Activated CD8-positive, alpha-beta T cell treated with anti-CD3 and anti-CD28 coated beads, Interleukin-2, amount 10 ng/mL, durations not matched to agents 7 days and 5 days (primary cell): ENCODE results near the gene MAP2K4. TPM values are rescaled to one million over a fixed set of nuclear protein-coding genes. Genes with fewer than 3 reads are reported as not detected.

Experiments used
- ATAC-seq: fragments of 150-1000 bp; cut with Tn5 transposase; one replicate; pipeline ENCODE4 v1.10.0; 2021; ENCODE audit warnings: moderate library complexity
- CTCF ChIA-PET: fragments of 350-600 bp; sonication (Branson Sonifier 250); formaldehyde crosslinking; loops from one replicate; lab custom pipeline; 2021; ENCODE audit warnings: antibody characterized with exemption; lab: Charles Lee
- POLR2A ChIA-PET: fragments of 350-600 bp; sonication (Branson Sonifier 250); formaldehyde crosslinking; loops from one replicate; lab custom pipeline; 2021; ENCODE audit warnings: antibody characterized with exemption; lab: Charles Lee
- DNase-seq: peaks from one replicate; pipeline ENCODE4 v3.0.0-alpha.2; 2020
- H3K27ac Mint-ChIP-seq: one replicate; pipeline ENCODE4 v1.8.0; 2021; ENCODE audit warnings: mild to moderate bottlenecking, mixed read lengths
- H3K27me3 Mint-ChIP-seq: one replicate; pipeline ENCODE4 v1.8.0; 2021; ENCODE audit warnings: low read depth, mixed read lengths
- H3K36me3 Mint-ChIP-seq: one replicate; pipeline ENCODE4 v1.8.0; 2021; ENCODE audit warnings: low read depth, mixed read lengths
- H3K4me1 Mint-ChIP-seq: one replicate; pipeline ENCODE4 v1.8.0; 2021; ENCODE audit warnings: low read depth, mixed read lengths
- H3K4me3 Mint-ChIP-seq: one replicate; pipeline ENCODE4 v1.8.0; 2021; ENCODE audit warnings: mild to moderate bottlenecking, mixed read lengths
- H3K9me3 Mint-ChIP-seq: one replicate; pipeline ENCODE4 v1.8.0; 2022; ENCODE audit warnings: mixed read lengths; ENCODE audit not compliant: insufficient read depth
- total RNA-seq, 2 experiments: library from RNA; stranded (reverse); gene quantifications; one replicate each; pipeline ENCODE4 v1.2.3, GENCODE V29; 2021

Gene MAP2K4
- total RNA-seq, 2 experiments from 2014 or later, result 43.2 to 45.3 TPM

DNA sequence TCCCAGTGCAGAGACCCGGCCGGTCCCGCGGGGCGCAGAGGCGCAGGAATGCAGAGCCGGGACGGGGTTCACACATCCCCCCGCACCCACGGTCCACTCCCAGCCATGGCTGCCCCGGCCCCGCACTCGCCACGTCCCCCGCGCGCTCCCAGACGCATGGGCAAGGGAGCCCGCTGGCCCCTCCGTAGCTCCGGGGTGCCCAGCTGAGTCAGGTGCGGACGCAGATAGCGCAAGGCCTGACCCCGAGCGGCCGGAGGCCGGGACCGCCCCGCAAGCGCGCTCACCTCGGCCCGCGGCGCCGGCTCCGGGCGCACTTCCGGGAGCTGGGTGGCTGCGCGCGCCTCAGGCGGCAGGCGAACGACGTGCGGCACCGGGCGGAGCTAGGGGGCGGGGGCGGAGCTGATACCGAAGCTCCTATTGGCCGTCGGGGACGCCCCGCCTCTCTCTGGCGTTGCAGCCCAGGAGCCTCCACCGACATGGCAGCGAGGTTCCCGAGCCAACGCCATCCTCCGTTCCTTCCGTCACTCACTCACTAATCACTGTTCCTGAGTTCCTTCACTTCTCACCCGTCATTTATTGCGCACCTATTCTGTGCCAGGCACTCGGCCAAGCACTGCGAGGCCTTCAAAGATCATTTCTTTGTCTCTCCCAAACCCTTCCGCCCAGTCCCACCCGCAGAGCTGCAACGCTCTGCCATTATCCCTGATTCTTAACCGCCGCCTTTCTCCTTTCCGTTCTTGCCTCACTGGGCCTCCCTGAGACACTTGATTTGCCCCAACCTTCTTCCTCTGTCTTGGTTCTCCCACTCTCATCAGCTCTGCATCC is 23.3 kb upstream of the MAP2K4 start, which contains the start of gene ZNF18:
Gene ZNF18 (minus strand): TSS at position 329 of the 825 bp plus-strand sequence. CDS start 4,646 bp downstream, outside the sequence.
- H3K27ac Mint-ChIP-seq, result peak within 1 kb of the TSS; percentile 98
- POLR2A ChIA-PET, result interaction anchor here (0.6 to 6.1 kb wide), 25 partner anchors 9 to 1032 kb away, joined by 3 to 128 read pairs (median 4); partner anchors contain the start of genes ELAC2 and MAP2K4
- CTCF ChIA-PET, result interaction anchor here (1.0 to 1.4 kb wide), 5 partner anchors 10 to 1021 kb away, joined by 3 to 8 read pairs (median 4); partner anchors contain the start of genes ELAC2 and MAP2K4

DNA sequence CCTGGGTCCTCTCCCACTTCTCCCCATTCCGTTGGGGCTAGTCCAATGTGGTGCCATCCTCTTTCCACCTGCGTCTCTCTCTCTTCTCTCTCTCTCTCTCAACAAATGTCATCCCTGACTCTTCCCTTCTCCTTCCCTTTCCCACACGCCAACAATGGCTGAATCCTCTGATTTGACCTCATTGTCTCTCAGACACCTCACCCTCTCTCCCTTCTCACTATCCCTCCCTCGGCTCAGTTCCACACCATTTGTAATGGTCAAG is 22.8 kb upstream of the MAP2K4 start:
- Mint-ChIP-seq H3K27ac (peak overlapping the region; percentile 98), H3K4me3 (peak overlapping the region; percentile 97), H3K9me3 (no peaks in the 10 kb centered on the region), H3K27me3 (no peaks in the 10 kb centered on the region), H3K4me1 (peaks cover 19% of the 10 kb centered on the region), H3K36me3 (peaks cover 8% of the 10 kb centered on the region)
- POLR2A ChIA-PET, result interaction anchor here (0.6 to 6.1 kb wide), 14 partner anchors 9 to 1020 kb away, joined by 3 to 128 read pairs (median 8); partner anchors contain the start of genes ELAC2 and MAP2K4
- DNase-seq (no peak), ATAC-seq (no peak)
- CTCF ChIA-PET, result interaction anchor here (0.7 to 1.5 kb wide), 5 partner anchors 9 to 1020 kb away, joined by 3 to 4 read pairs (median 3); partner anchors contain the start of genes ELAC2 and MAP2K4

More for the DNA sequence above, 23.3 kb upstream of the MAP2K4 start, which contains the start of gene ZNF18:
- no peaks in the 10 kb centered on the region for H3K27me3 Mint-ChIP-seq
- peaks cover 13% of the 10 kb centered on the region for H3K36me3 Mint-ChIP-seq
- H3K9me3 Mint-ChIP-seq, result no peaks in the 10 kb centered on the region
- DNase-seq (peak; percentile 97), ATAC-seq (peak; percentile 98)
- H3K4me3 Mint-ChIP-seq, result peak within 1 kb of the TSS; percentile 97
- peaks cover 16% of the 10 kb centered on the region for H3K4me1 Mint-ChIP-seq

DNA sequence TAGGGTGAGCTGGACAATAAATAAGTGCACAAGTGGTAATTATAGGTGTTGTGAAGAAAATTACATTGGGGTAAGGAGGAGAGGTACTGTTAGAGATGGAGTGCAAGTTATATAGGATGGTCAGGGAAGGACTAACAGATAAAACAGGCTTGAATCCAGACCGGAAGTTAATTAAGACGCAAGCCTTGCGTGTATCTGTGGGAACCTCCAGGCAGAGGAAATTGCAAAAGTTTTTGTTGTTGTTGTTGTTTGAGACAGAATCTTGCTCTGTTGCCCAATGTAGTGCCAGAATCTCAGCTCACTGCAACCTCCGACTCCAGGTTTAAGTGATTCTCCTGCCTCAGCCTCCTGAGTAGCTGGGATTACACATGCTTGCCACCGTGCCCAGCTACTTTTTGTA is 21.0 kb upstream of the MAP2K4 start:
- CTCF ChIA-PET, result interaction anchor here (1.5 kb wide), 1 partner anchor 21 kb away, joined by 4 read pairs; the partner anchor contains the start of gene MAP2K4
- DNase-seq (no peak), ATAC-seq (no peak)
- H3K9me3 Mint-ChIP-seq, result no peaks in the 10 kb centered on the region
- peaks cover 20% of the 10 kb centered on the region for H3K4me1 Mint-ChIP-seq
- no peaks in the 10 kb centered on the region for H3K27me3 Mint-ChIP-seq
- no peak overlapping the region for H3K4me3 Mint-ChIP-seq
- POLR2A ChIA-PET, result interaction anchor here (6.1 kb wide), 1 partner anchor 22 kb away, joined by 128 read pairs; the partner anchor contains the start of gene MAP2K4
- H3K36me3 Mint-ChIP-seq, result peaks cover 3% of the 10 kb centered on the region
- H3K27ac Mint-ChIP-seq, result no peak overlapping the region

- ATAC-seq (no peak), DNase-seq (no peak)
- Mint-ChIP-seq H3K4me1 (peaks cover 4% of the 10 kb centered on the region), H3K27me3 (peaks cover 11% of the 10 kb centered on the region), H3K4me3 (no peak overlapping the region), H3K27ac (no peak overlapping the region), H3K9me3 (no peaks in the 10 kb centered on the region), H3K36me3 (no peaks in the 10 kb centered on the region)
- ChIA-PET POLR2A (interaction anchor here (1.4 to 3.2 kb wide), 2 partner anchors 10 to 13 kb away, joined by 4 to 22 read pairs; partner anchors contain the start of genes MAP2K4 and ZNF18), CTCF (interaction anchor here (0.8 kb wide), 1 partner anchor 9 kb away, joined by 3 read pairs; no protein-coding TSS in a partner anchor)
These were observed 13.2 kb upstream of the MAP2K4 start for GRCh38 chr17:12007466-12007865.

- ChIA-PET POLR2A (interaction anchor here (0.6 to 8.1 kb wide), 3 partner anchors 10 to 24 kb away, joined by 3 to 128 read pairs (median 5); partner anchors contain the start of gene ZNF18), CTCF (interaction anchor here (1.0 kb wide), 2 partner anchors 24 to 28 kb away, joined by 3 read pairs; partner anchors contain the start of gene ZNF18)
- ATAC-seq (no peak), DNase-seq (no peak)
- Mint-ChIP-seq H3K27me3 (peaks cover 6% of the 10 kb centered on the region), H3K4me1 (peaks cover 50% of the 10 kb centered on the region), H3K27ac (peak overlapping the region; percentile 69), H3K4me3 (peak overlapping the region; percentile 80), H3K9me3 (no peaks in the 10 kb centered on the region), H3K36me3 (peaks cover 13% of the 10 kb centered on the region)
These were observed 1.0 kb downstream of the MAP2K4 start for GRCh38 chr17:12021623-12022140.

DNA sequence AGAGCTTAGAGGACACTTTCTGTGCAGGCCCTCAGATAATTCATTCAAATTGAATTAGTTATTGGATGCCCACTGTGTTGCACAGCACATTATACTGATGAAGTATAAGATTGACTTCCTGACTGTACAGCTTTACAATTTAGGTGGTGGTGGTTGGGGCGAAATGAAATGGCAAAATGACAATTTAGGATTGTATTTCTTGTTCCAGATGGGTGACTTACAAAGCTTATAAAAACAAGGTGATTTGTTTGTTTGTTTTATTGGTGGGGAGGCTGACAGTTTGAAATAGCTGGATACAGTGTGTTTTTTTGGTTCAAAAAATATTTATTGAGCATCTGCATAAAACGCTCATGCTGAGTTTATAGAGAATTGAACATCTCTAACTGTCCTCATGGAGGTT is 1.6 kb downstream of the MAP2K4 start:
- H3K27ac Mint-ChIP-seq, result no peak overlapping the region

GRCh38 chr17:12024327-12024726 is 3.6 kb downstream of the MAP2K4 start:
- Mint-ChIP-seq H3K9me3 (no peaks in the 10 kb centered on the region), H3K27me3 (peaks cover 6% of the 10 kb centered on the region), H3K4me1 (peaks cover 57% of the 10 kb centered on the region), H3K36me3 (peaks cover 27% of the 10 kb centered on the region), H3K4me3 (no peak overlapping the region), H3K27ac (no peak overlapping the region)
- POLR2A ChIA-PET, result interaction anchor here (8.1 kb wide), 1 partner anchor 27 kb away, joined by 128 read pairs; the partner anchor contains the start of gene ZNF18
- no peak for DNase-seq
- CTCF ChIA-PET, result no interaction called here
- ATAC-seq, result no peak

More for the DNA sequence above, 1.6 kb downstream of the MAP2K4 start:
- DNase-seq (no peak), ATAC-seq (no peak)
- Mint-ChIP-seq H3K4me3 (peak overlapping the region; percentile 80), H3K9me3 (no peaks in the 10 kb centered on the region), H3K36me3 (peaks cover 19% of the 10 kb centered on the region), H3K4me1 (peaks cover 54% of the 10 kb centered on the region), H3K27me3 (peaks cover 6% of the 10 kb centered on the region)
- ChIA-PET POLR2A (interaction anchor here (2.2 to 8.1 kb wide), 2 partner anchors 14 to 25 kb away, joined by 5 to 128 read pairs; partner anchors contain the start of gene ZNF18), CTCF (interaction anchor here (1.0 kb wide), 2 partner anchors 25 to 27 kb away, joined by 3 read pairs; partner anchors contain the start of gene ZNF18)

GRCh38 chr17:12027658-12028057 is 7.0 kb downstream of the MAP2K4 start:
- ATAC-seq (no peak), DNase-seq (no peak)
- Mint-ChIP-seq H3K36me3 (peaks cover 27% of the 10 kb centered on the region), H3K9me3 (no peaks in the 10 kb centered on the region), H3K4me3 (no peak overlapping the region), H3K4me1 (peaks cover 46% of the 10 kb centered on the region), H3K27ac (no peak overlapping the region), H3K27me3 (no peaks in the 10 kb centered on the region)
- ChIA-PET CTCF (no interaction called here), POLR2A (interaction anchor here (2.4 kb wide), 1 partner anchor 30 kb away, joined by 9 read pairs; the partner anchor contains the start of gene ZNF18)

DNA sequence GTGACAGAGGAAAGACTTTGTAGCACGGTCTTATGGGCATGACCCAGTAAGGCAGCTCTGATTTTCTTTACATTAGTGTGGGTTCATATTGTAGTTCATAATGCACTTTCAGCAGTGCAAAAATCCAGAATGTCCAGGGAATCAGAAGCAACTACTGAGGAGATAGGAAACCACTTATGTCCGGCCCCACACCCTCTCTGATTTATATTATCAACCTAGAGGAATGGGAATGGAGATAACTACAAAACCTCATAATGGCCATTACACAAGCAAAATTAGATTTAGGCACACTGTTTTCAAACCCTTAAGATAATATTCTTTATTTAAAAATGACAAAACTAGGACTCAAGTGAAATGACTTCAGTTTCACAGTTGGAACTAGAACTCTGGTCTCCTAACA is 7.9 kb downstream of the MAP2K4 start:
- peaks cover 36% of the 10 kb centered on the region for H3K4me1 Mint-ChIP-seq
- POLR2A ChIA-PET, result interaction anchor here (2.4 kb wide), 1 partner anchor 31 kb away, joined by 9 read pairs; the partner anchor contains the start of gene ZNF18
- DNase-seq (no peak), ATAC-seq (no peak)
- H3K27ac Mint-ChIP-seq, result no peak overlapping the region
- no peaks in the 10 kb centered on the region for H3K9me3 Mint-ChIP-seq
- CTCF ChIA-PET, result no interaction called here
- peaks cover 27% of the 10 kb centered on the region for H3K36me3 Mint-ChIP-seq
- no peak overlapping the region for H3K4me3 Mint-ChIP-seq
- no peaks in the 10 kb centered on the region for H3K27me3 Mint-ChIP-seq

DNA sequence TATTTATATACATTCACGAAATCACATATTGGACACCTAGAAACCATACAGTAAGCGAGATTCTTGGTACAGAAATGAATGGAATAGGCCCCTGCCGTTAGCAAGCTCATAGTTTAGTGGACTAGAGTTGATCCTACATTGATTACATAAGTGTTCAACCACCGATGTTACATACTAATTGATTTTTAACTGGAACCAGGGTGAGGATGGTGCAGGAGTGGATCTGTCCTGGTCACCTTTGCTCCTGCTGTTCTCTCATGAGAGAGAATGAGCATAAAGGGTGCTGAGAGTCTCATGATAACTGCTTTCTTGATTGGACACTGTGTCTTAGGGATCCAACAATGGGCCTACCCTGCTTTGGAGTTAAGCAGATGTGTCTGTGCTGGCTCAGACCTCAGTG is 13.9 kb downstream of the MAP2K4 start:
- peaks cover 9% of the 10 kb centered on the region for H3K4me1 Mint-ChIP-seq

DNA sequence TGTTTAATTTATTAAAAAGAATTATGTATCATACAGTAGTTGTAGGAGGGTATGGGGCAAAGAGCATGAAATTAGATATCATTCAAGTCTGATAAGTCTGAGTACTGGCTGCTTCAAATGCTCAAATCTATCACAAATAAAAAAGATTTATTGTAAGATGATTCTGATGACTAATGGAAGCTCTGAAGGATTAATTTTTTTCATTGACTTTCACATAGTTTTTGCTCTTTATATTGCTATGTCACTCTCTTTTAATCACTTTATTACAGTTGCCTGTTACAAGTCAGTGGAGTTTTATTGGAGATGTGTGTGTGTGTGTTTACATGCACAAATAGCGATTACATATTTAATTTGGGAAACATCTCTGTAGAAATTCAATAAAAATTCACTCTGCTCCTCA is 15.0 kb downstream of the MAP2K4 start:
- Mint-ChIP-seq H3K9me3 (no peaks in the 10 kb centered on the region), H3K4me3 (no peak overlapping the region), H3K4me1 (peaks cover 9% of the 10 kb centered on the region), H3K27ac (no peak overlapping the region), H3K36me3 (peaks cover 19% of the 10 kb centered on the region), H3K27me3 (no peaks in the 10 kb centered on the region)
- no peak for DNase-seq
- no peak for ATAC-seq
- CTCF ChIA-PET, result no interaction called here
- POLR2A ChIA-PET, result interaction anchor here (1.7 kb wide), 1 partner anchor 14 kb away, joined by 5 read pairs; no protein-coding TSS in a partner anchor

More for the DNA sequence above, 13.9 kb downstream of the MAP2K4 start:
- Mint-ChIP-seq H3K36me3 (peaks cover 15% of the 10 kb centered on the region), H3K4me3 (no peak overlapping the region), H3K9me3 (no peaks in the 10 kb centered on the region), H3K27ac (no peak overlapping the region), H3K27me3 (no peaks in the 10 kb centered on the region)
- DNase-seq (no peak), ATAC-seq (no peak)
- ChIA-PET CTCF (no interaction called here), POLR2A (no interaction called here)
